GM23338 (cell line): ENCODE measurements around the gene RFX3. TPM values are rescaled to one million over a fixed set of nuclear protein-coding genes. Genes with fewer than 3 reads are reported as not detected.

Source experiments
- ATAC-seq: fragments of 200-7000 bp; cut with Tn5 transposase; 3 replicates; pipeline ENCODE4 v1.9.1; 2020
- DNase-seq: peaks from one replicate; pipeline ENCODE4 v3.0.0-alpha.2; 2015; ENCODE audit warnings: low spot score
- H2AFZ ChIP-seq: fragments of 200-600 bp; sonication (generic); 2 replicates; pipeline ENCODE4 v1.8.0; 2016; ENCODE audit warnings: antibody characterized with exemption, mild to moderate bottlenecking, moderate library complexity
- H3F3A ChIP-seq: fragments of 200-600 bp; sonication (generic); replicated peaks from 2 replicates; pipeline ENCODE4 v1.8.0; 2017; ENCODE audit warnings: antibody characterized with exemption, mixed run types, low read depth
- H3K27ac ChIP-seq: fragments of 200-600 bp; sonication (generic); 2 replicates; pipeline ENCODE4 v1.6.1; 2016; ENCODE audit warnings: low read depth
- H3K27me3 ChIP-seq: fragments of 200-600 bp; sonication (generic); 2 replicates; pipeline ENCODE4 v1.8.0; 2016; ENCODE audit warnings: mild to moderate bottlenecking, mixed run types, moderate library complexity; ENCODE audit not compliant: insufficient read depth
- H3K36me3 ChIP-seq: fragments of 200-600 bp; sonication (generic); 2 replicates; pipeline ENCODE4 v1.8.0; 2016; ENCODE audit warnings: mild to moderate bottlenecking; ENCODE audit not compliant: insufficient read depth
- H3K4me1 ChIP-seq: fragments of 200-600 bp; sonication (generic); 2 replicates; pipeline ENCODE4 v1.8.0; 2016; ENCODE audit warnings: mild to moderate bottlenecking, moderate library complexity; ENCODE audit not compliant: insufficient read depth
- H3K4me2 ChIP-seq: fragments of 200-600 bp; sonication (generic); 2 replicates; pipeline ENCODE4 v1.7.1; 2017; ENCODE audit warnings: mixed run types
- H3K4me3 ChIP-seq: fragments of 200-600 bp; sonication (generic); 2 replicates; pipeline ENCODE4 v1.6.1; 2016; ENCODE audit warnings: mixed run types
- H3K79me2 ChIP-seq: fragments of 200-600 bp; sonication (generic); replicated peaks from 2 replicates; pipeline ENCODE4 v1.8.0; 2017; ENCODE audit warnings: mild to moderate bottlenecking; ENCODE audit not compliant: insufficient read depth
- H3K9me2 ChIP-seq: fragments of 200-600 bp; sonication (generic); 2 replicates; pipeline ENCODE4 v1.8.0; 2017; ENCODE audit not compliant: insufficient read depth
- H4K20me1 ChIP-seq: fragments of 200-600 bp; sonication (generic); replicated peaks from 2 replicates; pipeline ENCODE4 v1.8.0; 2017; ENCODE audit warnings: mild to moderate bottlenecking; ENCODE audit not compliant: insufficient read depth
- H3K27ac Mint-ChIP-seq: 2 replicates; pipeline ENCODE4 v1.8.0; 2020; ENCODE audit warnings: inconsistent platforms, mild to moderate bottlenecking, moderate library complexity, mixed read lengths
- H3K27me3 Mint-ChIP-seq: 3 replicates; pipeline ENCODE4 v1.8.0; 2022; ENCODE audit warnings: low read depth, mild to moderate bottlenecking, moderate library complexity, mixed read lengths, inconsistent platforms; ENCODE audit not compliant: insufficient read depth, poor library complexity
- H3K36me3 Mint-ChIP-seq: 3 replicates; pipeline ENCODE4 v1.8.0; 2021; ENCODE audit warnings: low read depth, mild to moderate bottlenecking, inconsistent platforms, moderate library complexity, mixed read lengths
- H3K4me1 Mint-ChIP-seq: 3 replicates; pipeline ENCODE4 v1.8.0; 2020; ENCODE audit warnings: mild to moderate bottlenecking, inconsistent platforms, mixed read lengths
- H3K4me3 Mint-ChIP-seq: 3 replicates; pipeline ENCODE4 v1.8.0; 2021; ENCODE audit warnings: moderate library complexity, mild to moderate bottlenecking, inconsistent platforms, mixed read lengths
- H3K9me3 Mint-ChIP-seq: 3 replicates; pipeline ENCODE4 v1.8.0; 2020; ENCODE audit warnings: moderate library complexity, mild to moderate bottlenecking, inconsistent platforms, mixed read lengths
- JUNB ChIP-seq: IDR thresholded peaks from one replicate; pipeline ENCODE4 v1.6.1; 2016; ENCODE audit warnings: antibody characterized with exemption; ENCODE audit not compliant: unreplicated experiment
- NANOG ChIP-seq: IDR thresholded peaks from 2 replicates; pipeline ENCODE4 v1.6.1; 2016; ENCODE audit warnings: antibody characterized with exemption, borderline replicate concordance
- STAT1 ChIP-seq: IDR thresholded peaks from one replicate; pipeline ENCODE4 v1.6.1; 2016; ENCODE audit warnings: antibody characterized with exemption; ENCODE audit not compliant: unreplicated experiment
- ZNF114 ChIP-seq: fragments of 250-450 bp; sonication (Bioruptor Pico); IDR thresholded peaks from 2 replicates; pipeline ENCODE4 v1.5.0; 2020; ENCODE audit warnings: mild to moderate bottlenecking, moderate library complexity
- polyA plus RNA-seq: library from polyadenylated mRNA; unstranded; fragments of >200 nt; fragmentation: Nextera tagmentation; extraction: Ambion mirVana; gene quantifications from 2 replicates; pipeline ENCODE4 v1.2.1, GENCODE V29; 2016
- total RNA-seq: library from RNA; depleted of rRNA; stranded (reverse); fragments of >200 nt; shearing (Covaris generic); gene quantifications from 2 replicates; pipeline ENCODE4 v1.2.3, GENCODE V29; 2014
- TF ChIP-seq, protein P1 (sequence below): fragments of 250-450 bp; sonication (Bioruptor Pico); IDR thresholded peaks from 2 replicates; pipeline ENCODE4 v1.5.0; 2020; ENCODE audit warnings: mild to moderate bottlenecking, moderate library complexity
- TF ChIP-seq, protein P2 (sequence below): IDR thresholded peaks from one replicate; pipeline ENCODE4 v1.6.1; 2018; ENCODE audit warnings: antibody characterized with exemption; ENCODE audit not compliant: unreplicated experiment

Gene RFX3
- total and polyA plus RNA-seq, 2 experiments from 2014 or later: 9.8 to 22.1 TPM

DNA sequence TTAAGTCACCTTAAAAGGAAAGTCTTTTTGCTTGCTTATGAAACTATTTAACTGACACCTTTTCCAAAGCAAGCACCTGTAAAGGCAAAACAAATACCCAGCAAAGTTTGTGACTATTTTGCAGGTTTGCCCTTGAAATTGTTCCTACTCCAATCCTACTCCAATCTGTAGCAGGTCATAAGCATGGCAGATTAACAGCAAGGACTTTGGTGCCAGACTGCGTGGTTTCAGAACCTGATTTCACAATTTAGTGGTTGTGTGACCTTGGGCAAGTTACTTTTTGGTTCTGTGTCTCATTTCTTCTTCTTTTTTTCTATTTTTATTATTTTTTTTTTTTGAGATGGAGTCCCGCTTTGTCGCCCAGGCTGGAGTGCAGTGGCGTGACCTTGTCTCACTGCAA, 282.1 kb downstream of the RFX3 start (continued):
- TF ChIP-seq, protein P1, sequence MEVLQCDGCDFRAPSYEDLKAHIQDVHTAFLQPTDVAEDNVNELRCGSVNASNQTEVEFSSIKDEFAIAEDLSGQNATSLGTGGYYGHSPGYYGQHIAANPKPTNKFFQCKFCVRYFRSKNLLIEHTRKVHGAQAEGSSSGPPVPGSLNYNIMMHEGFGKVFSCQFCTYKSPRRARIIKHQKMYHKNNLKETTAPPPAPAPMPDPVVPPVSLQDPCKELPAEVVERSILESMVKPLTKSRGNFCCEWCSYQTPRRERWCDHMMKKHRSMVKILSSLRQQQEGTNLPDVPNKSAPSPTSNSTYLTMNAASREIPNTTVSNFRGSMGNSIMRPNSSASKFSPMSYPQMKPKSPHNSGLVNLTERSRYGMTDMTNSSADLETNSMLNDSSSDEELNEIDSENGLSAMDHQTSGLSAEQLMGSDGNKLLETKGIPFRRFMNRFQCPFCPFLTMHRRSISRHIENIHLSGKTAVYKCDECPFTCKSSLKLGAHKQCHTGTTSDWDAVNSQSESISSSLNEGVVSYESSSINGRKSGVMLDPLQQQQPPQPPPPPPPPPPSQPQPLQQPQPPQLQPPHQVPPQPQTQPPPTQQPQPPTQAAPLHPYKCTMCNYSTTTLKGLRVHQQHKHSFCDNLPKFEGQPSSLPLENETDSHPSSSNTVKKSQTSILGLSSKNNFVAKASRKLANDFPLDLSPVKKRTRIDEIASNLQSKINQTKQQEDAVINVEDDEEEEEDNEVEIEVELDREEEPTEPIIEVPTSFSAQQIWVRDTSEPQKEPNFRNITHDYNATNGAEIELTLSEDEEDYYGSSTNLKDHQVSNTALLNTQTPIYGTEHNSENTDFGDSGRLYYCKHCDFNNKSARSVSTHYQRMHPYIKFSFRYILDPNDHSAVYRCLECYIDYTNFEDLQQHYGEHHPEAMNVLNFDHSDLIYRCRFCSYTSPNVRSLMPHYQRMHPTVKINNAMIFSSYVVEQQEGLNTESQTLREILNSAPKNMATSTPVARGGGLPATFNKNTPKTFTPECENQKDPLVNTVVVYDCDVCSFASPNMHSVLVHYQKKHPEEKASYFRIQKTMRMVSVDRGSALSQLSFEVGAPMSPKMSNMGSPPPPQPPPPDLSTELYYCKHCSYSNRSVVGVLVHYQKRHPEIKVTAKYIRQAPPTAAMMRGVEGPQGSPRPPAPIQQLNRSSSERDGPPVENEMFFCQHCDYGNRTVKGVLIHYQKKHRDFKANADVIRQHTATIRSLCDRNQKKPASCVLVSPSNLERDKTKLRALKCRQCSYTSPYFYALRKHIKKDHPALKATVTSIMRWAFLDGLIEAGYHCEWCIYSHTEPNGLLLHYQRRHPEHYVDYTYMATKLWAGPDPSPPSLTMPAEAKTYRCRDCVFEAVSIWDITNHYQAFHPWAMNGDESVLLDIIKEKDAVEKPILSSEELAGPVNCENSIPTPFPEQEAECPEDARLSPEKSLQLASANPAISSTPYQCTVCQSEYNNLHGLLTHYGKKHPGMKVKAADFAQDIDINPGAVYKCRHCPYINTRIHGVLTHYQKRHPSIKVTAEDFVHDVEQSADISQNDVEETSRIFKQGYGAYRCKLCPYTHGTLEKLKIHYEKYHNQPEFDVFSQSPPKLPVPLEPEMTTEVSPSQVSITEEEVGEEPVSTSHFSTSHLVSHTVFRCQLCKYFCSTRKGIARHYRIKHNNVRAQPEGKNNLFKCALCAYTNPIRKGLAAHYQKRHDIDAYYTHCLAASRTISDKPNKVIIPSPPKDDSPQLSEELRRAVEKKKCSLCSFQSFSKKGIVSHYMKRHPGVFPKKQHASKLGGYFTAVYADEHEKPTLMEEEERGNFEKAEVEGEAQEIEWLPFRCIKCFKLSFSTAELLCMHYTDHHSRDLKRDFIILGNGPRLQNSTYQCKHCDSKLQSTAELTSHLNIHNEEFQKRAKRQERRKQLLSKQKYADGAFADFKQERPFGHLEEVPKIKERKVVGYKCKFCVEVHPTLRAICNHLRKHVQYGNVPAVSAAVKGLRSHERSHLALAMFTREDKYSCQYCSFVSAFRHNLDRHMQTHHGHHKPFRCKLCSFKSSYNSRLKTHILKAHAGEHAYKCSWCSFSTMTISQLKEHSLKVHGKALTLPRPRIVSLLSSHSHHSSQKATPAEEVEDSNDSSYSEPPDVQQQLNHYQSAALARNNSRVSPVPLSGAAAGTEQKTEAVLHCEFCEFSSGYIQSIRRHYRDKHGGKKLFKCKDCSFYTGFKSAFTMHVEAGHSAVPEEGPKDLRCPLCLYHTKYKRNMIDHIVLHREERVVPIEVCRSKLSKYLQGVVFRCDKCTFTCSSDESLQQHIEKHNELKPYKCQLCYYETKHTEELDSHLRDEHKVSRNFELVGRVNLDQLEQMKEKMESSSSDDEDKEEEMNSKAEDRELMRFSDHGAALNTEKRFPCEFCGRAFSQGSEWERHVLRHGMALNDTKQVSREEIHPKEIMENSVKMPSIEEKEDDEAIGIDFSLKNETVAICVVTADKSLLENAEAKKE: no peak
- TF ChIP-seq NANOG (no peak), STAT1 (no peak), ZNF114 (CRISPR knock-in tag) (no peak), JUNB (no peak)

DNA sequence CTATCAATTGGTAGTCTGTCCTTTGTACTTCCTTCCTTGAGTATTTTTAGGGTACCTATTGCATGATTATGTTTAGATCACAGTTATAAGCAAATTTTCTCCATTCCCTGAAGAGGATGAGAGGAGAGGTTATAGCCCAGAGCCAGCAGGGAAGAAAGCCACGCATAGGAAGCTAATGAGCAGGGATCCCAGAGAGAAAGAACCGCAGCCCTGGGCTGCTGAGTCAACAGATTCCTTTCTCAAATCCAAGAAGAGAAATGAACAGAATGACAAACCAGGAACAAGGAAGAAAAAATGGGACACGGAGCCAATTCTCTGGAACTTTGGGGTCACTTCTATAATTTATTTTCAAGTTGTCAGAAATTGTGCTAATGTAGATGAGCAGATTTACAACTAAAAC, 284.5 kb downstream of the RFX3 start:
- H3K4me3 Mint-ChIP-seq: no peak overlapping the region
- H3K9me3 Mint-ChIP-seq: no peaks in the 10 kb centered on the region
- Histone ChIP-seq H3K27me3 (no peaks in the 10 kb centered on the region), H3K27ac (0 out of 2 replicates have a peak overlapping the region, but pooled peaks have one; percentile 22), H4K20me1 (no peaks in the 10 kb centered on the region), H3K4me3 (no peak overlapping the region), H3K79me2 (no peaks in the 10 kb centered on the region), H3K4me1 (peaks cover 17% of the 10 kb centered on the region), H2AFZ (no peak overlapping the region), H3K36me3 (no peaks in the 10 kb centered on the region), H3F3A (no peaks in the 10 kb centered on the region), H3K4me2 (peak overlapping the region; percentile 44), H3K9me2 (no peaks in the 10 kb centered on the region)
- H3K36me3 Mint-ChIP-seq: no peaks in the 10 kb centered on the region
- DNase-seq (peak; percentile 65), ATAC-seq (peak; percentile 88)
- peaks cover 14% of the 10 kb centered on the region for H3K4me1 Mint-ChIP-seq
- peaks cover 6% of the 10 kb centered on the region for H3K27me3 Mint-ChIP-seq
- H3K27ac Mint-ChIP-seq: peak overlapping the region; percentile 75
- TF ChIP-seq NANOG (no peak), JUNB (no peak)
- TF ChIP-seq, protein P2, sequence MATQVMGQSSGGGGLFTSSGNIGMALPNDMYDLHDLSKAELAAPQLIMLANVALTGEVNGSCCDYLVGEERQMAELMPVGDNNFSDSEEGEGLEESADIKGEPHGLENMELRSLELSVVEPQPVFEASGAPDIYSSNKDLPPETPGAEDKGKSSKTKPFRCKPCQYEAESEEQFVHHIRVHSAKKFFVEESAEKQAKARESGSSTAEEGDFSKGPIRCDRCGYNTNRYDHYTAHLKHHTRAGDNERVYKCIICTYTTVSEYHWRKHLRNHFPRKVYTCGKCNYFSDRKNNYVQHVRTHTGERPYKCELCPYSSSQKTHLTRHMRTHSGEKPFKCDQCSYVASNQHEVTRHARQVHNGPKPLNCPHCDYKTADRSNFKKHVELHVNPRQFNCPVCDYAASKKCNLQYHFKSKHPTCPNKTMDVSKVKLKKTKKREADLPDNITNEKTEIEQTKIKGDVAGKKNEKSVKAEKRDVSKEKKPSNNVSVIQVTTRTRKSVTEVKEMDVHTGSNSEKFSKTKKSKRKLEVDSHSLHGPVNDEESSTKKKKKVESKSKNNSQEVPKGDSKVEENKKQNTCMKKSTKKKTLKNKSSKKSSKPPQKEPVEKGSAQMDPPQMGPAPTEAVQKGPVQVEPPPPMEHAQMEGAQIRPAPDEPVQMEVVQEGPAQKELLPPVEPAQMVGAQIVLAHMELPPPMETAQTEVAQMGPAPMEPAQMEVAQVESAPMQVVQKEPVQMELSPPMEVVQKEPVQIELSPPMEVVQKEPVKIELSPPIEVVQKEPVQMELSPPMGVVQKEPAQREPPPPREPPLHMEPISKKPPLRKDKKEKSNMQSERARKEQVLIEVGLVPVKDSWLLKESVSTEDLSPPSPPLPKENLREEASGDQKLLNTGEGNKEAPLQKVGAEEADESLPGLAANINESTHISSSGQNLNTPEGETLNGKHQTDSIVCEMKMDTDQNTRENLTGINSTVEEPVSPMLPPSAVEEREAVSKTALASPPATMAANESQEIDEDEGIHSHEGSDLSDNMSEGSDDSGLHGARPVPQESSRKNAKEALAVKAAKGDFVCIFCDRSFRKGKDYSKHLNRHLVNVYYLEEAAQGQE: no peak
- TF ChIP-seq, protein P1: no peak
